GM12892 (cell line): ENCODE data around the gene TMIE. TPM values are rescaled to one million over a fixed set of nuclear protein-coding genes. Genes with fewer than 3 reads are reported as not detected.

Source experiments
- DNase-seq: peaks from one replicate; pipeline ENCODE4 v3.0.0; 2011; ENCODE audit not compliant: insufficient read length
- FAIRE-seq: peaks from 2 replicates; lab custom pipeline; 2011; peaks lifted over from hg19 to GRCh38; lab: Jason Lieb, UNC
- POLR2A ChIP-seq: IDR thresholded peaks from 2 replicates; pipeline ENCODE4 v1.6.1; 2011; ENCODE audit warnings: low read depth, low read length, control low read depth
- POLR2AphosphoS5 ChIP-seq: IDR thresholded peaks from 2 replicates; pipeline ENCODE4 v1.6.1; 2011; ENCODE audit warnings: low read depth, low read length, control low read depth
- TAF1 ChIP-seq: IDR thresholded peaks from 2 replicates; pipeline ENCODE4 v1.6.1; 2011; ENCODE audit warnings: low read depth, mild to moderate bottlenecking, control low read depth, low read length, borderline replicate concordance
- polyA plus RNA-seq: library from polyadenylated mRNA; unstranded; fragments of >200 nt; gene quantifications from one replicate; pipeline ENCODE4 v1.2.1, GENCODE V29; 2012; ENCODE audit warnings: missing spikeins, inconsistent platforms; ENCODE audit not compliant: missing spikeins

Gene TMIE, protein sequence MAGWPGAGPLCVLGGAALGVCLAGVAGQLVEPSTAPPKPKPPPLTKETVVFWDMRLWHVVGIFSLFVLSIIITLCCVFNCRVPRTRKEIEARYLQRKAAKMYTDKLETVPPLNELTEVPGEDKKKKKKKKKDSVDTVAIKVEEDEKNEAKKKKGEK
- polyA plus RNA-seq: not detected

DNA sequence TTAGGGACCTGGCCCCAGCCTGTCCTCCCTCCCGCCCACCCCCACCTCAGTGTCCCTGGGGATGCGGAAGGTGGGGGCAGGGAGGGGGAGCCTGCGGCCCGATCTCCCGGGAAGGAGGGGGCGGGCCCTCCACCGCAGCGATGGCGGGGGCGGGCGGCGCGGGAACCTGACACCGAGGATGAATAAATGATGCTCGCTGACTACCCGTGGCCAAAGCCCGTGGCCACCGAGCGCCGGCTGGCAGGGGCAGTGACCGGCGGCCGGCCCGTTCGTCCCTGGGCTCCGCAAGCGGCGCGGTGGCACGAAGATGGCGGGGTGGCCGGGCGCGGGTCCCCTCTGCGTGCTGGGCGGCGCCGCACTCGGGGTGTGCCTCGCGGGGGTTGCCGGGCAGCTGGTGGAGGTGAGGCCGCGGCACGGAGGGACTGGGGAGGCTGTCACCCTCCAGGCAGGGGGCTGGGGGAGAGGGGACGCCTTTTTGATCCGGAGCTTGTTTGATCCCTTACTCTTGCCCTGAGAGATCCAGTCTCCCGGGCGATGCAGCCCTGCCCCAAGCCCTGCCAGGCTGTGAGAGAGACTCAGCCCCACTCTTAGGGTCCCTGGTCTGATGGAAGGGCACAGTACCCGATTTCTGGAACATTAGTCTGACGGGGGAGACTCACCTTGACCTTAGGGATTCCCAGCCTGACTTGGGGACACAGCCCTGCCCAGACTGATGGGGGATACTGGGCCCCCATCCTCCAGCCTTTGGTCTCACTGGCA lies at the start of gene TMIE:
TSS of gene TMIE (plus strand) at position 212 of the 759 bp plus-strand sequence. CDS start at position 308, 96 bp downstream.
- DNase-seq: no peak
- no peak for TF ChIP-seq TAF1
- no peak for TF ChIP-seq POLR2A
- TF ChIP-seq POLR2AphosphoS5: no peak
- no peak for FAIRE-seq

GRCh38 chr3:46655271-46655670 lies 45.9 kb upstream of the TMIE start:
- TF ChIP-seq POLR2A: no peak
- no peak for TF ChIP-seq TAF1
- no peak for TF ChIP-seq POLR2AphosphoS5
- DNase-seq: no peak
- FAIRE-seq: no peak

DNA sequence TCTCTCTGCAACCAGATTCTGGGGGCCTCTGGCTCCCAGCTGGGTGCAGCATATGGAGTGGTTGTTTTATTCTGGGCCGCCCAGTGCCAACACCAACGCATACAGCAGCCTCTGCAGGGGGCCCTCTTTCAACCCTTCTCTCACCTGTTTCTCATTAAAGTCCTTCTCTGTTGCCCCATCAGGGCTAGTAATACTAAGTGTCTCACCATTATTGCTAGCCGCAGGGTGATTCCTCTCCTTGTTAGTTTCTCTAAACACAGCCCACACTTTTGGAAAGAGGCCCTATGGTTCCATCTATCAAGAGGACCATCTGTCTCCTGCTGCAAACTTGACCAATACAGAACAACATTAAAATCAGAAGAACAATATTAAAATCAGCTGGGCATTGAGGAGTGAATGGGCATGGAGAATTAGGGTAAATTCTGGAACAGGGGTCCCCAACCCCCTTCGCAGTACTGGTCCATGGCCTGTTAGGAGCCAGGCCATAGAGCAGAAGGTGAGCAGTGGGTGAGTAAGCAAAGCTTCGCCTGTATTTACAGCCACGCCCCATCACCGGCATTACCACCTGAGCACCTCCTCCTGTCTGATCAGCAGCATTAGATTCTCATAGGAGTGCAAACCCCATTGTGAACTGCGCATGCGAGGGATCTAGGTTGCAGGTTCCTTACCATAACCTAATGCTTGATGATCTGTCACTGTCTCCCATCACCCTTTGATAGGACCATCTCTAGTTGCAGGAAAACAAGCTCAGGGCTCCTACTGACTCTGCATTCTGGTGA lies 44.2 kb upstream of the TMIE start:
- TF ChIP-seq TAF1 (no peak), POLR2A (no peak), POLR2AphosphoS5 (no peak)
- FAIRE-seq (no peak), DNase-seq (no peak)

GRCh38 chr3:46659285-46659684 lies 41.9 kb upstream of the TMIE start:
- no peak for TF ChIP-seq POLR2A
- no peak for TF ChIP-seq TAF1
- DNase-seq: no peak

GRCh38 chr3:46660003-46660402 lies 41.2 kb upstream of the TMIE start:
- TF ChIP-seq POLR2A (no peak), POLR2AphosphoS5 (no peak), TAF1 (no peak)
- DNase-seq (no peak), FAIRE-seq (no peak)

More at GRCh38 chr3:46659285-46659684, 41.9 kb upstream of the TMIE start:
- no peak for FAIRE-seq

GRCh38 chr3:46660543-46661523 lies 40.4 kb upstream of the TMIE start:
- FAIRE-seq: no peak
- TF ChIP-seq POLR2A (no peak), POLR2AphosphoS5 (no peak), TAF1 (no peak)
- DNase-seq: no peak

DNA sequence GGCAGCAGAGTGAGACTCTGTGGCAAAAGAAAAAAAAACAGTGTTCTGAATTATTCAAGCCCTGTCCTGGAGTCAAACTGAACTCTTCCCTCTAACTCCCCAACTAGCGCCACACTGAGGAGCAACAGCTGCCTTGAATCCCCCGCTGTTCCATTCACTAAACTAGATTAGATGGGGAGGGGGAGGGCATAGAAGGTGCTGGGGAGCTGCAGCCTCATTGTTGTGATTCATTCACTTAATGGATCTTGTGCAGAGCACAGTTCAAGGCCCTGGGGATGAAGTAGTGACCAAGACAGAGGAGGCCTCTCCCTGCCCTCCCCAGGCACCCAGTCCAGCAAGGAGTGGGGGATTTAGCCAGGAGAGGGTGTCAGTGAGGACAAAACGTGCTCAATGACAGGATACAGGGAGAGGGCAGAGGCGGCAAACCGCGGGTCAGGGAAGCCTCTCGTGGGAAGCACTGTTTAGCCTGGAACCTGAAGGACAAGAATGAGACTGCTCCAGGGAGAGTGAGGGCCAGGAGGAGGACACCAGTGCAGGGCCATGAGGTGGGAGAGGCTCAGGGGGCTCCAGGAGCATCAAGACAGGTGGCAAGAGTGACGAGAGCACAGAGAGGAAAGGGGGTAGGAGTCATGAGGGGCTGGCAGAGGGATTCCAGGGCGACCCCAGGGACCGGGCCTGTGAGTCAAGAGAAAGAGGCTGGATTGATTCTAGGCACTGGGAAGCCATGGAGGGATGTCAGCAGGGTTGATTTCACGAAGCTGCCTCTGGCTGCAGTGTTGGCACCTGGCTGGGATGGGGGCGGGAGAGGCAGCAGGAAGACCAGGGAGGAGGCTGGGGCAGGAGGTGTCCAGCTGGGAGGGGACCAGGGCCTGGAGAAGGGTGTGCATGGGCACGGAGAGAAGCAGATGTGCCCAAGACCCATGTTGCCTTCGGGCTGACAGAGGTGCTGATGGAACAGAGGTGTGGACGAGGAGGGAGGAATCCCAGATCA lies 39.1 kb upstream of the TMIE start:
- DNase-seq: peak; percentile 3
- no peak for FAIRE-seq
- no peak for TF ChIP-seq POLR2A
- no peak for TF ChIP-seq POLR2AphosphoS5
- no peak for TF ChIP-seq TAF1

GRCh38 chr3:46662771-46663551 lies 38.2 kb upstream of the TMIE start:
- TF ChIP-seq POLR2A: no peak
- TF ChIP-seq TAF1: no peak
- TF ChIP-seq POLR2AphosphoS5: no peak

GRCh38 chr3:46663591-46664135 lies 37.5 kb upstream of the TMIE start:
- TF ChIP-seq POLR2A (no peak), POLR2AphosphoS5 (no peak), TAF1 (no peak)
- FAIRE-seq (no peak), DNase-seq (peak; percentile 13)

More at GRCh38 chr3:46662771-46663551, 38.2 kb upstream of the TMIE start:
- peak; percentile 4 for DNase-seq
- no peak for FAIRE-seq
